ENCODE measurements around the gene SMYD3. TPM values are rescaled to one million over a fixed set of nuclear protein-coding genes. Genes with fewer than 3 reads are reported as not detected.

Gene SMYD3
- polyA plus RNA-seq, 2 of the 4 experiments (the other 2 are of a cell fraction): 18.2 to 35.2 TPM

DNA sequence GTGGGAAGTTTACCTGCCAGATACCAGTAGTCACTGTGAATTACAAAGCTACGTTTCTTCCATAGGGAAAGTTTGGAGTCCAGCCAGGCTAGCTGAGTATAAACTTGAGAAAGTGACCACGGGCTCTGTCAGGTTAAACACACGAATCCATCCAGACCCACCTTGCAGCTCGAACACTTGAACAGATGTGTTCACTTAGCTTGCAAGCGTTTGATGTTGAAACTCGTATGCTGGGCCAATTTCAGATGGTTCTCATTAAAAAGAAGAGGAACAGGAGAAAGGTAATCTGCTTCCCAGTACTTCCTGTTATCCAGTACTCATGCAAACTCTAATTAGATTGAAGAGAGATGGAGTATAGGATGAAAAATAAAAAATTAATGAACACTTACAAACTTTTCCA, 636.4 kb downstream of the SMYD3 start:
- no peak for ATAC-seq
- Histone ChIP-seq H3K4me1 (no peaks in the 10 kb centered on the region), H3K9me3 (no peaks in the 10 kb centered on the region), H3K27ac (no peak overlapping the region), H3K4me3 (no peak overlapping the region), H3K4me2 (no peak overlapping the region)
- TF ChIP-seq PHF8 (IDR thresholded peaks at IDR 0.05; ENCODE audit: borderline replicate concordance, low read depth): no peak
- no peak for TF ChIP-seq HOXA7 (CRISPR knock-in tag; IDR thresholded peaks at IDR 0.05)
- TF ChIP-seq ZFP36 (IDR thresholded peaks at IDR 0.05; ENCODE audit: borderline replicate concordance, partially characterized antibody): no peak
- TF ChIP-seq CEBPB (IDR thresholded peaks at IDR 0.05): no peak
- TF ChIP-seq, protein P1, sequence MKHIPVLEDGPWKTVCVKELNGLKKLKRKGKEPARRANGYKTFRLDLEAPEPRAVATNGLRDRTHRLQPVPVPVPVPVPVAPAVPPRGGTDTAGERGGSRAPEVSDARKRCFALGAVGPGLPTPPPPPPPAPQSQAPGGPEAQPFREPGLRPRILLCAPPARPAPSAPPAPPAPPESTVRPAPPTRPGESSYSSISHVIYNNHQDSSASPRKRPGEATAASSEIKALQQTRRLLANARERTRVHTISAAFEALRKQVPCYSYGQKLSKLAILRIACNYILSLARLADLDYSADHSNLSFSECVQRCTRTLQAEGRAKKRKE (CRISPR knock-in tag; IDR thresholded peaks at IDR 0.05; ENCODE audit: low read depth): no peak
- TF ChIP-seq, protein P2, sequence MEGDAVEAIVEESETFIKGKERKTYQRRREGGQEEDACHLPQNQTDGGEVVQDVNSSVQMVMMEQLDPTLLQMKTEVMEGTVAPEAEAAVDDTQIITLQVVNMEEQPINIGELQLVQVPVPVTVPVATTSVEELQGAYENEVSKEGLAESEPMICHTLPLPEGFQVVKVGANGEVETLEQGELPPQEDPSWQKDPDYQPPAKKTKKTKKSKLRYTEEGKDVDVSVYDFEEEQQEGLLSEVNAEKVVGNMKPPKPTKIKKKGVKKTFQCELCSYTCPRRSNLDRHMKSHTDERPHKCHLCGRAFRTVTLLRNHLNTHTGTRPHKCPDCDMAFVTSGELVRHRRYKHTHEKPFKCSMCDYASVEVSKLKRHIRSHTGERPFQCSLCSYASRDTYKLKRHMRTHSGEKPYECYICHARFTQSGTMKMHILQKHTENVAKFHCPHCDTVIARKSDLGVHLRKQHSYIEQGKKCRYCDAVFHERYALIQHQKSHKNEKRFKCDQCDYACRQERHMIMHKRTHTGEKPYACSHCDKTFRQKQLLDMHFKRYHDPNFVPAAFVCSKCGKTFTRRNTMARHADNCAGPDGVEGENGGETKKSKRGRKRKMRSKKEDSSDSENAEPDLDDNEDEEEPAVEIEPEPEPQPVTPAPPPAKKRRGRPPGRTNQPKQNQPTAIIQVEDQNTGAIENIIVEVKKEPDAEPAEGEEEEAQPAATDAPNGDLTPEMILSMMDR (IDR thresholded peaks at IDR 0.05): no peak
- TF ChIP-seq RCOR1 (IDR thresholded peaks at IDR 0.05; ENCODE audit: low read depth, low read length): no peak
- no peak for TF ChIP-seq POLR2A (IDR thresholded peaks at IDR 0.05; ENCODE audit: low read length)
- no peak for TF ChIP-seq MYC (IDR thresholded peaks at IDR 0.05; ENCODE audit: borderline replicate concordance, low read length)
- TF ChIP-seq POLR2AphosphoS2 (conservative IDR thresholded peaks at IDR 0.05; ENCODE audit: low read length): no peak
- TF ChIP-seq ZSCAN20 (CRISPR knock-in tag; IDR thresholded peaks at IDR 0.05): no peak
- no peak for TF ChIP-seq CHD2 (IDR thresholded peaks at IDR 0.05; ENCODE audit: low read length, partially characterized antibody)
- TF ChIP-seq FOSB (CRISPR knock-in tag; IDR thresholded peaks at IDR 0.05): no peak
- no peak for TF ChIP-seq CBX8 (IDR thresholded peaks at IDR 0.05)
- TF ChIP-seq CBX2 (IDR thresholded peaks at IDR 0.05; ENCODE audit: borderline replicate concordance, low read depth): no peak
- ChIA-PET POLR2A (no interaction called here), CTCF (no interaction called here)
- FAIRE-seq: no peak
- WGBS (ENCODE audit: missing lambda C conversion rate): 84% methylated on average over 6 of the region's 6 CpGs
- no peak for DNase-seq (ENCODE audit: low read depth in 1 of 2, low spot score in 1 of 2)

DNA sequence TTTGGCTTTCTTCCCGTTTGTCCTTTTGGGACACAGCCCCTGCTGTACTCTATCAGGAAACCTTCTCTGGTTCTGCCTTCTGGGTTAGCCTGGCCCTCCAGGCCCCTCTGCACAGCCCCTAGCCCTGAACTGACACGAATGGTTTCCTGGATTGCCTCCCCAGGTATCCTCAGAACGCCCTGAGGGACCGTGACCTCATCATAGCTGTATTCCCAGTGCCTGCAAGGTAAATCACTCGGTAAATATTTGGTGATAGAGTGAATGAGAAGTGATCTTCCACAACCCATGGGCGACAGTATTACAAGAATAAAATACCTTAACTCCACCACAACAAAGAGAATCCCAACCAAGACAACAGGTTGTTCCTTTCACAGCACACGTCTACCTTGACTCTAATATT, 637.2 kb downstream of the SMYD3 start:
- DNase-seq (ENCODE audit: low read depth in 1 of 2, low spot score in 1 of 2) (no peak), FAIRE-seq (no peak), ATAC-seq (no peak)
- H3K27ac ChIP-seq: no peak overlapping the region
- TF ChIP-seq JUN (IDR thresholded peaks at IDR 0.05) (no peak), MYC (IDR thresholded peaks at IDR 0.05; ENCODE audit: borderline replicate concordance, low read length) (no peak), RAD21 (conservative IDR thresholded peaks at IDR 0.05 in 1 of 2, IDR thresholded peaks at IDR 0.05 in 1 of 2) (no peak), KDM1A (IDR thresholded peaks at IDR 0.05; ENCODE audit: low read depth) (no peak), SMC3 (IDR thresholded peaks at IDR 0.05) (no peak), JUNB (IDR thresholded peaks at IDR 0.05) (no peak), RARB (CRISPR knock-in tag; IDR thresholded peaks at IDR 0.05) (no peak), FOXS1 (CRISPR knock-in tag; IDR thresholded peaks at IDR 0.05) (no peak), CBX8 (IDR thresholded peaks at IDR 0.05) (no peak), KDM5A (IDR thresholded peaks at IDR 0.05) (no peak), ZFP36 (IDR thresholded peaks at IDR 0.05; ENCODE audit: borderline replicate concordance, partially characterized antibody) (no peak), NPAS2 (CRISPR knock-in tag; IDR thresholded peaks at IDR 0.05; ENCODE audit: borderline replicate concordance) (no peak), HOXB13 (CRISPR knock-in tag; IDR thresholded peaks at IDR 0.05; ENCODE audit: low read depth) (no peak)
- TF ChIP-seq, protein P3, sequence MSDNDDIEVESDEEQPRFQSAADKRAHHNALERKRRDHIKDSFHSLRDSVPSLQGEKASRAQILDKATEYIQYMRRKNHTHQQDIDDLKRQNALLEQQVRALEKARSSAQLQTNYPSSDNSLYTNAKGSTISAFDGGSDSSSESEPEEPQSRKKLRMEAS (IDR thresholded peaks at IDR 0.05): no peak
- H3K4me1 ChIP-seq: no peaks in the 10 kb centered on the region
- H3K4me2 ChIP-seq: no peak overlapping the region
- no peaks in the 10 kb centered on the region for H3K9me3 ChIP-seq
- no peak overlapping the region for H3K4me3 ChIP-seq
- CTCF ChIA-PET: interaction anchor here (0.7 to 0.9 kb wide), 2 partner anchors 9 to 22 kb away, joined by 3 read pairs; no protein-coding TSS in a partner anchor
- POLR2A ChIA-PET: no interaction called here
- 74% methylated on average over 7 of the region's 7 CpGs for WGBS (ENCODE audit: missing lambda C conversion rate)
